Measurements from ENCODE around the gene ZNF773.

ZNF773 gene

DNA sequence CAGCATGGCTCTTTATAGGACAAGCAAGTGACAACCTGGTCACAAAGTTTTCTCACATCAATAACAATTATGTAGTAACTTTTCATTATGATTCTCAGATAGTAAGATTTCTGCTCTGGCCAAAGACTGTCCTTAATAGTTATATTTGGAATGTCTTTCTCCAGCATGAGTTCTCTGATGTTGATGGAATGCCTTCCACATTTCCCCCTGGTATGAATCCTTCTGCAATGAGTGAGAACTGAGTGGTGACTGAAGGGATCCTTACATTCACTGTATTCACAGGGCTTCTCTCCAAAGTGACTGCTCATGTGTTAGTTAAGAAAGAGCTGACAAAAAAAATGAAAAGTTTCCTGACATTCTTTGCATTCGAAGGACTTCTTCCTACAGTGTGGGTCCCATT lies 46.8 kb downstream of the ZNF773 start:
- Histone ChIP-seq H3K4me3 (replicated peaks; ENCODE audit: insufficient read depth, low read length) (no peak overlapping the region), H3K27me3 (ENCODE audit: insufficient read depth, poor library complexity, severe bottlenecking) (no peaks in the 10 kb centered on the region), H3K27ac (replicated peaks) (no peak overlapping the region)
- TF ChIP-seq SPI1 (IDR thresholded peaks at IDR 0.05; ENCODE audit: borderline replicate concordance, low read depth): no peak
- TF ChIP-seq REST (IDR thresholded peaks at IDR 0.05; ENCODE audit: insufficient replicate concordance, low read depth): no peak
- TF ChIP-seq, protein P1, sequence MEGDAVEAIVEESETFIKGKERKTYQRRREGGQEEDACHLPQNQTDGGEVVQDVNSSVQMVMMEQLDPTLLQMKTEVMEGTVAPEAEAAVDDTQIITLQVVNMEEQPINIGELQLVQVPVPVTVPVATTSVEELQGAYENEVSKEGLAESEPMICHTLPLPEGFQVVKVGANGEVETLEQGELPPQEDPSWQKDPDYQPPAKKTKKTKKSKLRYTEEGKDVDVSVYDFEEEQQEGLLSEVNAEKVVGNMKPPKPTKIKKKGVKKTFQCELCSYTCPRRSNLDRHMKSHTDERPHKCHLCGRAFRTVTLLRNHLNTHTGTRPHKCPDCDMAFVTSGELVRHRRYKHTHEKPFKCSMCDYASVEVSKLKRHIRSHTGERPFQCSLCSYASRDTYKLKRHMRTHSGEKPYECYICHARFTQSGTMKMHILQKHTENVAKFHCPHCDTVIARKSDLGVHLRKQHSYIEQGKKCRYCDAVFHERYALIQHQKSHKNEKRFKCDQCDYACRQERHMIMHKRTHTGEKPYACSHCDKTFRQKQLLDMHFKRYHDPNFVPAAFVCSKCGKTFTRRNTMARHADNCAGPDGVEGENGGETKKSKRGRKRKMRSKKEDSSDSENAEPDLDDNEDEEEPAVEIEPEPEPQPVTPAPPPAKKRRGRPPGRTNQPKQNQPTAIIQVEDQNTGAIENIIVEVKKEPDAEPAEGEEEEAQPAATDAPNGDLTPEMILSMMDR (IDR thresholded peaks at IDR 0.05; ENCODE audit: insufficient read depth, low read length): no peak
- no peak for TF ChIP-seq GABPA (IDR thresholded peaks at IDR 0.05; ENCODE audit: low read depth)
- no peak for TF ChIP-seq POLR2AphosphoS5 (IDR thresholded peaks at IDR 0.05; ENCODE audit: low read depth)
- no peak for DNase-seq (ENCODE audit: low read depth in 1 of 2, low spot score in 1 of 2)

- Histone ChIP-seq H3K27me3 (ENCODE audit: insufficient read depth, poor library complexity, severe bottlenecking) (no peaks in the 10 kb centered on the region), H3K4me3 (replicated peaks; ENCODE audit: insufficient read depth, low read length) (no peak overlapping the region), H3K27ac (replicated peaks) (no peak overlapping the region)
- DNase-seq (ENCODE audit: low read depth in 1 of 2, low spot score in 1 of 2): no peak
- no peak for TF ChIP-seq POLR2AphosphoS5 (IDR thresholded peaks at IDR 0.05; ENCODE audit: low read depth)
- no peak for TF ChIP-seq REST (IDR thresholded peaks at IDR 0.05; ENCODE audit: insufficient replicate concordance, low read depth)
Observed at GRCh38 chr19:57552432-57552831, 52.7 kb downstream of the ZNF773 start.

DNA sequence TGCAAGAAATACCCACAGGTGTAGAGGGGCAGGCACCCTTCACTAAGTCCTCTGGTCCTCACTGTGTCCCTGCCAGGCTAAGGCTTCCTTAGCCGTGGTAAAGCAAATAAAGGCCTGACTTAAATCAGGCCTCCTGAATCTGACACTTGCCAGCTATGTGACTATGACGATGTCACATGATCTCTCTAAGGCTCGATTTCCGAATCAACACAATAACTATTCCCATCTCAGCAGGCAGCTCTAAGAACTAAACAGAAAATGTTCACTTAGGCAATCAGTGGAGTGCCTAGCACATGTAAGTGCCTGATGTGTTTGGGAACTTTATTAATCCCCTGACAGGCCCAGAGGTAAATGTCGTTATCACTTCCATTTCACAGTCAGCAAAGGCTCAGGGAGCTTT lies 57.9 kb downstream of the ZNF773 start:
- Histone ChIP-seq H3K4me3 (replicated peaks; ENCODE audit: insufficient read depth, low read length) (no peak overlapping the region), H3K27me3 (ENCODE audit: insufficient read depth, poor library complexity, severe bottlenecking) (no peaks in the 10 kb centered on the region), H3K27ac (replicated peaks) (no peak overlapping the region)
- TF ChIP-seq, protein P1 (IDR thresholded peaks at IDR 0.05; ENCODE audit: insufficient read depth, low read length): no peak
- TF ChIP-seq GABPA (IDR thresholded peaks at IDR 0.05; ENCODE audit: low read depth) (no peak), REST (IDR thresholded peaks at IDR 0.05; ENCODE audit: insufficient replicate concordance, low read depth) (no peak), SPI1 (IDR thresholded peaks at IDR 0.05; ENCODE audit: borderline replicate concordance, low read depth) (no peak), POLR2AphosphoS5 (IDR thresholded peaks at IDR 0.05; ENCODE audit: low read depth) (no peak)
- DNase-seq (ENCODE audit: low read depth in 1 of 2, low spot score in 1 of 2): no peak

All from HL-60 (cell line).